Lung microvascular endothelial cell (primary cell): ENCODE results near the gene GALNT17. TPM values are rescaled to one million over a fixed set of nuclear protein-coding genes. Genes with fewer than 3 reads are reported as not detected.

Experiments
- DNase-seq, 2 donors: peaks; one replicate each; pipeline versions ENCODE4 v3.0.0 to v3.0.0-alpha.2; 2010; ENCODE audit warnings: low read depth in 2 of 2
- total RNA-seq: library from RNA; depleted of rRNA; stranded (reverse); fragments of >200 nt; gene quantifications from 2 replicates; pipeline ENCODE4 v1.2.1, GENCODE V29; 2014

The GALNT17 gene
- total RNA-seq, 1 donor from 2014 or later = not detected

GRCh38 chr7:71283802-71284201 is 151.9 kb downstream of the GALNT17 start:
- no peak for DNase-seq

GRCh38 chr7:71285571-71286145 is 153.7 kb downstream of the GALNT17 start:
- DNase-seq = no peak

- no peak for DNase-seq
Measured at GRCh38 chr7:71286336-71286735, 154.4 kb downstream of the GALNT17 start.

- no peak for DNase-seq
Measured at GRCh38 chr7:71286924-71287323, 155.0 kb downstream of the GALNT17 start.

GRCh38 chr7:71290452-71290851 is 158.5 kb downstream of the GALNT17 start:
- DNase-seq = no peak

- DNase-seq = no peak
Measured at GRCh38 chr7:71298378-71298777, 166.4 kb downstream of the GALNT17 start.

- DNase-seq = no peak
Measured at GRCh38 chr7:71300086-71300485, 168.1 kb downstream of the GALNT17 start.

- DNase-seq = no peak
Measured at GRCh38 chr7:71300603-71301002, 168.7 kb downstream of the GALNT17 start.

GRCh38 chr7:71301167-71301566 is 169.2 kb downstream of the GALNT17 start:
- DNase-seq = no peak

- no peak for DNase-seq
Measured at GRCh38 chr7:71303566-71303965, 171.6 kb downstream of the GALNT17 start.

GRCh38 chr7:71308096-71308495 is 176.2 kb downstream of the GALNT17 start:
- no peak for DNase-seq

GRCh38 chr7:71311576-71311975 is 179.6 kb downstream of the GALNT17 start:
- no peak for DNase-seq

- DNase-seq = no peak
Measured at GRCh38 chr7:71312755-71313490, 181.0 kb downstream of the GALNT17 start.

- DNase-seq = no peak
Measured at GRCh38 chr7:71313553-71313952, 181.6 kb downstream of the GALNT17 start.

- DNase-seq = no peak
Measured at GRCh38 chr7:71320916-71321315, 189.0 kb downstream of the GALNT17 start.

- no peak for DNase-seq
Measured at GRCh38 chr7:71322201-71322600, 190.3 kb downstream of the GALNT17 start.

GRCh38 chr7:71323726-71324125 is 191.8 kb downstream of the GALNT17 start:
- no peak for DNase-seq

GRCh38 chr7:71325151-71325550 is 193.2 kb downstream of the GALNT17 start:
- DNase-seq = no peak

- DNase-seq = no peak
Measured at GRCh38 chr7:71326595-71326994, 194.7 kb downstream of the GALNT17 start.

GRCh38 chr7:71327946-71328345 is 196.0 kb downstream of the GALNT17 start:
- DNase-seq = no peak

GRCh38 chr7:71329030-71329660 is 197.2 kb downstream of the GALNT17 start:
- DNase-seq = no peak

- DNase-seq = no peak
Measured at GRCh38 chr7:71332207-71332606, 200.3 kb downstream of the GALNT17 start.

GRCh38 chr7:71334541-71334940 is 202.6 kb downstream of the GALNT17 start:
- no peak for DNase-seq
